ENCODE results near the gene ALDH1A2. TPM values are rescaled to one million over a fixed set of nuclear protein-coding genes. Genes with fewer than 3 reads are reported as not detected.

The ALDH1A2 gene
- polyA plus RNA-seq, 3 donors: 0.41 to 5.1 (median 3.4) TPM

GRCh38 chr15:58015565-58015964 lies 49.9 kb downstream of the ALDH1A2 start:
- Mint-ChIP-seq H3K4me1 (no peaks in the 10 kb centered on the region), H3K4me3 (no peak overlapping the region), H3K36me3 (no peaks in the 10 kb centered on the region), H3K27me3 (ENCODE audit: low read depth in 3 of 3) (peaks cover 4 to 5% (median 4%) of the 10 kb centered on the region in 3 donors), H3K9me3 (no peaks in the 10 kb centered on the region), H3K27ac (no peak overlapping the region)
- no CpG with 5 or more reads among the region's 1 CpG for WGBS (ENCODE audit: insufficient coverage)
- Histone ChIP-seq H3K9me3 (replicated peaks in 1 of 2; ENCODE audit: control insufficient read depth in 1 of 2, insufficient read depth in 1 of 2, low read length in 2 of 2) (no peaks in the 10 kb centered on the region), H3K36me3 (replicated peaks in 1 of 2; ENCODE audit: control insufficient read depth in 1 of 2, insufficient read depth in 2 of 2, low read length in 2 of 2) (no peaks in the 10 kb centered on the region), H3K79me2 (ENCODE audit: insufficient read depth, low read length) (no peaks in the 10 kb centered on the region), H3K27me3 (ENCODE audit: control insufficient read depth in 2 of 2, insufficient read depth in 2 of 2, low read length in 2 of 2) (peaks cover 2 to 3% of the 10 kb centered on the region in 2 donors), H3K4me3 (replicated peaks in 1 of 3; ENCODE audit: low read depth in 2 of 3, low read length in 3 of 3) (no peak overlapping the region), H3K9ac (ENCODE audit: insufficient read depth, low read length, poor library complexity, severe bottlenecking) (no peak overlapping the region), H3K4me1 (ENCODE audit: control insufficient read depth in 1 of 2, insufficient read depth in 2 of 2, low read length in 2 of 2) (no peaks in the 10 kb centered on the region), H3K27ac (ENCODE audit: low read depth in 1 of 2, low read length in 2 of 2) (no peak overlapping the region), H3K4me2 (replicated peaks; ENCODE audit: extremely low read depth, low read length, poor library complexity, severe bottlenecking) (no peak overlapping the region), H4K20me1 (ENCODE audit: insufficient read depth, low read length) (no peaks in the 10 kb centered on the region), H2AFZ (ENCODE audit: insufficient read depth, low read depth, low read length, poor library complexity, severe bottlenecking) (no peak overlapping the region)
- no peak for DNase-seq
- TF ChIP-seq, protein P1, sequence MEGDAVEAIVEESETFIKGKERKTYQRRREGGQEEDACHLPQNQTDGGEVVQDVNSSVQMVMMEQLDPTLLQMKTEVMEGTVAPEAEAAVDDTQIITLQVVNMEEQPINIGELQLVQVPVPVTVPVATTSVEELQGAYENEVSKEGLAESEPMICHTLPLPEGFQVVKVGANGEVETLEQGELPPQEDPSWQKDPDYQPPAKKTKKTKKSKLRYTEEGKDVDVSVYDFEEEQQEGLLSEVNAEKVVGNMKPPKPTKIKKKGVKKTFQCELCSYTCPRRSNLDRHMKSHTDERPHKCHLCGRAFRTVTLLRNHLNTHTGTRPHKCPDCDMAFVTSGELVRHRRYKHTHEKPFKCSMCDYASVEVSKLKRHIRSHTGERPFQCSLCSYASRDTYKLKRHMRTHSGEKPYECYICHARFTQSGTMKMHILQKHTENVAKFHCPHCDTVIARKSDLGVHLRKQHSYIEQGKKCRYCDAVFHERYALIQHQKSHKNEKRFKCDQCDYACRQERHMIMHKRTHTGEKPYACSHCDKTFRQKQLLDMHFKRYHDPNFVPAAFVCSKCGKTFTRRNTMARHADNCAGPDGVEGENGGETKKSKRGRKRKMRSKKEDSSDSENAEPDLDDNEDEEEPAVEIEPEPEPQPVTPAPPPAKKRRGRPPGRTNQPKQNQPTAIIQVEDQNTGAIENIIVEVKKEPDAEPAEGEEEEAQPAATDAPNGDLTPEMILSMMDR (IDR thresholded peaks at IDR 0.05): no peak
- intact Hi-C loops (cut with micrococcal nuclease): no loop called here

- H3K4me1 Mint-ChIP-seq: no peaks in the 10 kb centered on the region
- Histone ChIP-seq H4K20me1 (ENCODE audit: insufficient read depth, low read length) (no peaks in the 10 kb centered on the region), H3K4me1 (ENCODE audit: control insufficient read depth in 1 of 2, insufficient read depth in 2 of 2, low read length in 2 of 2) (no peaks in the 10 kb centered on the region), H3K79me2 (ENCODE audit: insufficient read depth, low read length) (no peaks in the 10 kb centered on the region), H3K27me3 (ENCODE audit: control insufficient read depth in 2 of 2, insufficient read depth in 2 of 2, low read length in 2 of 2) (peaks cover 2 to 3% of the 10 kb centered on the region in 2 donors), H3K27ac (ENCODE audit: low read depth in 1 of 2, low read length in 2 of 2) (no peak overlapping the region), H2AFZ (ENCODE audit: insufficient read depth, low read depth, low read length, poor library complexity, severe bottlenecking) (no peak overlapping the region), H3K9me3 (replicated peaks in 1 of 2; ENCODE audit: control insufficient read depth in 1 of 2, insufficient read depth in 1 of 2, low read length in 2 of 2) (no peaks in the 10 kb centered on the region), H3K9ac (ENCODE audit: insufficient read depth, low read length, poor library complexity, severe bottlenecking) (no peak overlapping the region), H3K36me3 (replicated peaks in 1 of 2; ENCODE audit: control insufficient read depth in 1 of 2, insufficient read depth in 2 of 2, low read length in 2 of 2) (no peaks in the 10 kb centered on the region), H3K4me2 (replicated peaks; ENCODE audit: extremely low read depth, low read length, poor library complexity, severe bottlenecking) (no peak overlapping the region), H3K4me3 (replicated peaks in 1 of 3; ENCODE audit: low read depth in 2 of 3, low read length in 3 of 3) (no peak overlapping the region)
- H3K36me3 Mint-ChIP-seq: no peaks in the 10 kb centered on the region
- H3K27ac Mint-ChIP-seq: no peak overlapping the region
- TF ChIP-seq, protein P1 (IDR thresholded peaks at IDR 0.05): no peak
- H3K9me3 Mint-ChIP-seq: no peaks in the 10 kb centered on the region
- H3K4me3 Mint-ChIP-seq: no peak overlapping the region
- WGBS (ENCODE audit: insufficient coverage): 100% methylated on average over 1 of the region's 1 CpG
- DNase-seq: no peak
- intact Hi-C loops (cut with micrococcal nuclease): no loop called here
- peaks cover 4 to 5% (median 4%) of the 10 kb centered on the region in 3 donors for H3K27me3 Mint-ChIP-seq (ENCODE audit: low read depth in 3 of 3)
These were observed 51.0 kb downstream of the ALDH1A2 start for GRCh38 chr15:58014470-58014869.

Measured in CD14-positive monocyte (primary cell).